SK-MEL-5 (cell line): ENCODE results near the gene KCNH6. TPM values are rescaled to one million over a fixed set of nuclear protein-coding genes. Genes with fewer than 3 reads are reported as not detected.

Source experiments
- DNase-seq: peaks from one replicate; pipeline ENCODE4 v3.0.0-alpha.2; 2016; ENCODE audit warnings: low read depth, low spot score
- in situ Hi-C: cut with HindIII; loops from 2 replicates; pipeline ENCODE4 v1.10.0; 2016; ENCODE audit warnings: low sequenced_read_pairs, high pct_unique_total_duplicates, low pct_unique_long_range_greater_than_20kb
- total RNA-seq: library from RNA; depleted of rRNA; stranded (reverse); fragments of >200 nt; shearing (Covaris generic); gene quantifications from 2 replicates; pipeline ENCODE4 v1.2.3, GENCODE V29; 2014

Gene KCNH6
- total RNA-seq, 1 experiment from 2014 or later: not detected

- in situ Hi-C loops: no loop called here
- no peak for DNase-seq
These were observed 35.3 kb downstream of the KCNH6 start for GRCh38 chr17:63558441-63558840.

GRCh38 chr17:63561819-63562218 is 38.7 kb downstream of the KCNH6 start:
- DNase-seq: no peak
- in situ Hi-C loops: no loop called here

- in situ Hi-C loops: no loop called here
- DNase-seq: no peak
These were observed 40.2 kb downstream of the KCNH6 start for GRCh38 chr17:63563339-63563738.

GRCh38 chr17:63564562-63564961 is 41.4 kb downstream of the KCNH6 start:
- no peak for DNase-seq
- in situ Hi-C loops: no loop called here

GRCh38 chr17:63567229-63567628 is 44.1 kb downstream of the KCNH6 start:
- no peak for DNase-seq
- in situ Hi-C loops: no loop called here

GRCh38 chr17:63568563-63568962 is 45.4 kb downstream of the KCNH6 start:
- DNase-seq: no peak
- in situ Hi-C loops: no loop called here

- in situ Hi-C loops: no loop called here
- DNase-seq: no peak
These were observed 48.6 kb downstream of the KCNH6 start for GRCh38 chr17:63571632-63572310.

GRCh38 chr17:63573634-63574033 is 50.5 kb downstream of the KCNH6 start:
- peak; percentile 50 for DNase-seq
- in situ Hi-C loops: no loop called here

- in situ Hi-C loops: no loop called here
- DNase-seq: no peak
These were observed 55.0 kb downstream of the KCNH6 start for GRCh38 chr17:63578027-63578768.

- DNase-seq: no peak
- in situ Hi-C loops: no loop called here
These were observed 55.6 kb downstream of the KCNH6 start for GRCh38 chr17:63578769-63579111.

GRCh38 chr17:63579633-63580032 is 56.5 kb downstream of the KCNH6 start:
- no peak for DNase-seq
- in situ Hi-C loops: no loop called here

GRCh38 chr17:63587770-63588169 is 64.6 kb downstream of the KCNH6 start:
- no peak for DNase-seq
- in situ Hi-C loops: no loop called here

- no peak for DNase-seq
- in situ Hi-C loops: no loop called here
These were observed 65.6 kb downstream of the KCNH6 start for GRCh38 chr17:63588797-63589196.

GRCh38 chr17:63589646-63590045 is 66.5 kb downstream of the KCNH6 start:
- no peak for DNase-seq
- in situ Hi-C loops: no loop called here

GRCh38 chr17:63592797-63593196 is 69.6 kb downstream of the KCNH6 start:
- DNase-seq: no peak
- in situ Hi-C loops: no loop called here

- no peak for DNase-seq
- in situ Hi-C loops: no loop called here
These were observed 72.0 kb downstream of the KCNH6 start for GRCh38 chr17:63595132-63595531.
